ENCODE data around the gene SPRED2.

Gene SPRED2

GRCh38 chr2:65411056-65411795 is 21.2 kb downstream of the SPRED2 start:
- DNase-seq: no peak

GRCh38 chr2:65409045-65409444 is 23.4 kb downstream of the SPRED2 start:
- DNase-seq: no peak

- DNase-seq: no peak
These were observed 25.2 kb downstream of the SPRED2 start for GRCh38 chr2:65407240-65407639.

- no peak for DNase-seq
These were observed 27.3 kb downstream of the SPRED2 start for GRCh38 chr2:65404988-65405697.

- DNase-seq: no peak
These were observed 28.9 kb downstream of the SPRED2 start for GRCh38 chr2:65403529-65403915.

GRCh38 chr2:65402780-65403528 is 29.4 kb downstream of the SPRED2 start:
- no peak for DNase-seq

GRCh38 chr2:65402323-65402722 is 30.1 kb downstream of the SPRED2 start:
- no peak for DNase-seq

GRCh38 chr2:65397122-65397521 is 35.3 kb downstream of the SPRED2 start:
- no peak for DNase-seq

GRCh38 chr2:65396348-65397026 is 35.9 kb downstream of the SPRED2 start:
- no peak for DNase-seq

GRCh38 chr2:65395621-65396347 is 36.6 kb downstream of the SPRED2 start:
- DNase-seq: no peak

GRCh38 chr2:65393743-65394422 is 38.5 kb downstream of the SPRED2 start:
- DNase-seq: no peak

GRCh38 chr2:65393046-65393445 is 39.4 kb downstream of the SPRED2 start:
- DNase-seq: no peak

- no peak for DNase-seq
These were observed 39.8 kb downstream of the SPRED2 start for GRCh38 chr2:65392609-65393008.

GRCh38 chr2:65390134-65390533 is 42.3 kb downstream of the SPRED2 start:
- no peak for DNase-seq

- no peak for DNase-seq
These were observed 42.9 kb downstream of the SPRED2 start for GRCh38 chr2:65389476-65389875.

GRCh38 chr2:65388596-65389390 is 43.6 kb downstream of the SPRED2 start:
- DNase-seq: no peak

- no peak for DNase-seq
These were observed 44.3 kb downstream of the SPRED2 start for GRCh38 chr2:65388051-65388531.

GRCh38 chr2:65386989-65387388 is 45.4 kb downstream of the SPRED2 start:
- no peak for DNase-seq

GRCh38 chr2:65386344-65386743 is 46.1 kb downstream of the SPRED2 start:
- DNase-seq: no peak

- DNase-seq: no peak
These were observed 48.6 kb downstream of the SPRED2 start for GRCh38 chr2:65383541-65384488.
